Panc1 (cell line): ENCODE measurements around the gene LMBRD1. TPM values are rescaled to one million over a fixed set of nuclear protein-coding genes. Genes with fewer than 3 reads are reported as not detected.

ENCODE experiments used
- ATAC-seq: fragments of 200-7000 bp; cut with Tn5 transposase; 2 replicates; pipeline ENCODE4 v1.9.1; 2020; ENCODE audit warnings: mild to moderate bottlenecking, moderate library complexity
- BruUV-seq: library from RNA; stranded (reverse); fragments of 400-500 nt; replicated peaks from 2 replicates; lab custom pipeline; 2021; lab: Mats Ljungman, UMichigan
- CTCF ChIA-PET: fragments of 300-600 bp; sonication (Branson Sonifier 250); formaldehyde crosslinking; loops from one replicate; lab custom pipeline; 2022; ENCODE audit warnings: antibody characterized with exemption; lab: Charles Lee
- POLR2A ChIA-PET: fragments of 300-600 bp; sonication (Branson Sonifier 250); formaldehyde crosslinking; loops from one replicate; lab custom pipeline; 2022; ENCODE audit warnings: antibody characterized with exemption; lab: Charles Lee
- DNase-seq: peaks from one replicate; pipeline ENCODE4 v3.0.0-alpha.2; 2010; ENCODE audit warnings: low read depth, low spot score
- H3K27ac ChIP-seq: 2 replicates; pipeline ENCODE4 v1.5.1; 2011; ENCODE audit warnings: mild to moderate bottlenecking, low read length, inconsistent platforms
- H3K27me3 ChIP-seq: fragments of 200-500 bp; sonication (Bioruptor generic); 2 replicates; pipeline ENCODE4 v1.6.0; 2014; ENCODE audit warnings: low read length, inconsistent platforms; ENCODE audit not compliant: control insufficient read depth, insufficient read depth
- H3K36me3 ChIP-seq: fragments of 200-500 bp; sonication (Bioruptor generic); 2 replicates; pipeline ENCODE4 v1.5.1; 2014; ENCODE audit warnings: inconsistent platforms, mild to moderate bottlenecking, low read length, moderate library complexity; ENCODE audit not compliant: control insufficient read depth, insufficient read depth
- H3K4me1 ChIP-seq: 2 replicates; pipeline ENCODE4 v1.5.1; 2011; ENCODE audit warnings: inconsistent platforms, mild to moderate bottlenecking, low read length, moderate library complexity; ENCODE audit not compliant: control insufficient read depth, insufficient read depth
- H3K4me3 ChIP-seq, 2 experiments: 2 replicates each; pipeline ENCODE4 v1.5.1; 2011 to 2012; ENCODE audit warnings: low read depth in 2 of 2, low read length in 2 of 2, mild to moderate bottlenecking in 2 of 2, inconsistent platforms in 1 of 2, moderate library complexity in 1 of 2
- H3K9me3 ChIP-seq: fragments of 200-500 bp; sonication (Bioruptor generic); 2 replicates; pipeline ENCODE4 v1.5.1; 2014; ENCODE audit warnings: low read depth, mild to moderate bottlenecking, inconsistent platforms, low read length, moderate library complexity; ENCODE audit not compliant: control insufficient read depth, insufficient read depth
- CTCF ChIP-seq: fragments of 450-650 bp; IDR thresholded peaks from 2 replicates; pipeline ENCODE4 v1.5.1; 2017; ENCODE audit warnings: mild to moderate bottlenecking
- POLR2AphosphoS5 ChIP-seq: IDR thresholded peaks from 2 replicates; pipeline ENCODE4 v1.6.1; 2012; ENCODE audit warnings: mild to moderate bottlenecking, low read depth, low read length, moderate library complexity
- REST ChIP-seq, 2 experiments: IDR thresholded peaks; 2 replicates each; pipeline ENCODE4 v1.6.1; 2011 to 2012; ENCODE audit warnings: low read depth in 2 of 2, control low read depth in 1 of 2, low read length in 1 of 2, mild to moderate bottlenecking in 1 of 2, moderate library complexity in 1 of 2; ENCODE audit not compliant: insufficient read depth in 1 of 2
- SIN3A ChIP-seq: IDR thresholded peaks from 2 replicates; pipeline ENCODE4 v1.6.1; 2012; ENCODE audit warnings: low read depth, mild to moderate bottlenecking, low read length, moderate library complexity, borderline replicate concordance; ENCODE audit not compliant: insufficient read depth
- TCF7L2 ChIP-seq: IDR thresholded peaks from 2 replicates; pipeline ENCODE4 v1.6.1; 2011; ENCODE audit warnings: mild to moderate bottlenecking, low read depth, low read length, inconsistent platforms
- in situ Hi-C: cut with HindIII; loops from 2 replicates; pipeline ENCODE4 v1.10.0; 2016; ENCODE audit warnings: low sequenced_read_pairs, low pct_unique_long_range_greater_than_20kb
- intact Hi-C: fragments of 100-400 bp; cut with micrococcal nuclease; formaldehyde crosslinking; loops from one replicate; pipeline ENCODE4 v1.10.0; 2022; ENCODE audit not compliant: unreplicated experiment
- total RNA-seq: library from RNA; stranded (reverse); gene quantifications from one replicate; pipeline ENCODE4 v1.2.1, GENCODE V29; 2021; ENCODE audit not compliant: unreplicated experiment

The LMBRD1 gene
- total RNA-seq, 1 experiment from 2014 or later: 17.9 TPM

GRCh38 chr6:69756366-69756765 lies 40.4 kb downstream of the LMBRD1 start:
- POLR2A ChIA-PET: no interaction called here
- no peak for TF ChIP-seq REST (IDR thresholded peaks at IDR 0.05; ENCODE audit: insufficient read depth in 1 of 2, low read depth in 2 of 2, low read length in 1 of 2)
- TF ChIP-seq POLR2AphosphoS5: no peak
- no peak for TF ChIP-seq SIN3A
- TF ChIP-seq CTCF: no peak
- no peak for TF ChIP-seq TCF7L2

GRCh38 chr6:69735027-69735426 lies 61.8 kb downstream of the LMBRD1 start:
- Histone ChIP-seq H3K4me1 (no peaks in the 10 kb centered on the region), H3K27ac (no peak overlapping the region), H3K9me3 (no peaks in the 10 kb centered on the region), H3K27me3 (no peaks in the 10 kb centered on the region), H3K4me3 (no peak overlapping the region), H3K36me3 (no peaks in the 10 kb centered on the region)
- DNase-seq (no peak), ATAC-seq (no peak)
- in situ Hi-C loops: no loop called here
- intact Hi-C loops: no loop called here
- TF ChIP-seq SIN3A: no peak
- TF ChIP-seq POLR2AphosphoS5: no peak
- TF ChIP-seq TCF7L2: no peak
- no peak for TF ChIP-seq REST (IDR thresholded peaks at IDR 0.05; ENCODE audit: insufficient read depth in 1 of 2, low read depth in 2 of 2, low read length in 1 of 2)
- no peak for TF ChIP-seq CTCF
- POLR2A ChIA-PET: interaction anchor here (0.6 kb wide), 1 partner anchor 10 kb away, joined by 3 read pairs; no protein-coding TSS in a partner anchor
- CTCF ChIA-PET: interaction anchor here (0.7 kb wide), 2 partner anchors 48 to 532 kb away, joined by 6 read pairs; no protein-coding TSS in a partner anchor
- BruUV-seq: no TSS peak

More at GRCh38 chr6:69756366-69756765, 40.4 kb downstream of the LMBRD1 start:
- no TSS peak for BruUV-seq
- Histone ChIP-seq H3K36me3 (no peaks in the 10 kb centered on the region), H3K4me1 (no peaks in the 10 kb centered on the region), H3K27ac (no peak overlapping the region), H3K4me3 (no peak overlapping the region), H3K9me3 (no peaks in the 10 kb centered on the region), H3K27me3 (no peaks in the 10 kb centered on the region)
- no peak for ATAC-seq
- in situ Hi-C loops (no loop called here), intact Hi-C loops (no loop called here)
- CTCF ChIA-PET: no interaction called here
- no peak for DNase-seq
